K562 (cell line): ENCODE measurements around the gene FAM180B. TPM values are rescaled to one million over a fixed set of nuclear protein-coding genes. Genes with fewer than 3 reads are reported as not detected.

ENCODE experiments used
- BCL6 ChIP-seq: fragments of 250-450 bp; sonication (Bioruptor Pico); IDR thresholded peaks from 2 replicates; pipeline ENCODE4 v1.4.0; 2020
- BRCA1 ChIP-seq, 2 experiments: fragments of 450-650 bp in 1 of 2; sonication (generic) in 1 of 2; formaldehyde crosslinking in 1 of 2; IDR thresholded peaks; 2 replicates each; pipeline versions ENCODE4 v1.5.0 to v1.6.1; 2017 to 2020; ENCODE audit warnings: mild to moderate bottlenecking in 1 of 2, missing genetic modification reagents in 1 of 2
- CUX1 ChIP-seq: fragments of 200-800 bp; sonication (Bioruptor generic); IDR thresholded peaks from 2 replicates; pipeline ENCODE4 v1.6.1; 2016; ENCODE audit warnings: missing genetic modification characterization, missing compliant biosample characterization
- DDX20 ChIP-seq: fragments of 450-650 bp; IDR thresholded peaks from 2 replicates; pipeline ENCODE4 v1.6.1; 2016; ENCODE audit warnings: missing genetic modification characterization, low read depth, mild to moderate bottlenecking, missing compliant biosample characterization, moderate library complexity
- JUNB ChIP-seq: fragments of 450-650 bp; formaldehyde crosslinking; conservative IDR thresholded peaks from 2 replicates; pipeline ENCODE4 v1.4.0; 2020; ENCODE audit warnings: mild to moderate bottlenecking
- MXI1 ChIP-seq: IDR thresholded peaks from 2 replicates; pipeline ENCODE4 v1.6.1; 2011; ENCODE audit warnings: low read depth, mild to moderate bottlenecking, improper control_type of control experiment, low read length
- MYC ChIP-seq, 2 experiments: fragments of 250-450 bp in 1 of 2; sonication (Bioruptor Pico) in 1 of 2; IDR thresholded peaks; 2 replicates each; pipeline versions ENCODE4 v1.5.1 to v1.6.1; 2012 to 2021; ENCODE audit warnings: low read depth in 2 of 2, borderline replicate concordance in 1 of 2, improper control_type of control experiment in 1 of 2, low read length in 1 of 2, mild to moderate bottlenecking in 1 of 2, moderate library complexity in 1 of 2
- NRF1 ChIP-seq, 2 experiments: fragments of 450-650 bp; IDR thresholded peaks in 1 of 2; conservative IDR thresholded peaks in 1 of 2; 2 replicates each; pipeline ENCODE4 v1.6.1; 2014; ENCODE audit warnings: mild to moderate bottlenecking in 2 of 2
- POLR2A ChIP-seq: fragments of 450-650 bp; conservative IDR thresholded peaks from 2 replicates; pipeline ENCODE4 v1.6.1; 2016
- POLR2B ChIP-seq: fragments of 450-650 bp; IDR thresholded peaks from 2 replicates; pipeline ENCODE4 v1.6.1; 2018; ENCODE audit warnings: low read depth; ENCODE audit not compliant: partially characterized antibody
- RAD21 ChIP-seq, 2 experiments: fragments of 250-450 bp in 1 of 2; fragments of 450-650 bp in 1 of 2; sonication (Bioruptor Pico) in 1 of 2; formaldehyde crosslinking in 1 of 2; IDR thresholded peaks in 1 of 2; conservative IDR thresholded peaks in 1 of 2; 2 replicates each; pipeline versions ENCODE4 v1.4.0 to v1.8.0; 2020 to 2022; ENCODE audit warnings: mild to moderate bottlenecking in 2 of 2, moderate library complexity in 1 of 2
- SAFB2 ChIP-seq: fragments of 200-400 bp; formaldehyde crosslinking; IDR thresholded peaks from 2 replicates; pipeline ENCODE4 v1.6.1; 2018; ENCODE audit warnings: borderline replicate concordance, low read length, low read depth, moderate library complexity; ENCODE audit not compliant: severe bottlenecking
- SMC3 ChIP-seq: conservative IDR thresholded peaks from 2 replicates; pipeline ENCODE4 v1.6.1; 2011; ENCODE audit warnings: low read depth, low read length, improper control_type of control experiment; ENCODE audit not compliant: insufficient read depth
- TCF7L2 ChIP-seq: fragments of 150-350 bp; IDR thresholded peaks from 2 replicates; pipeline ENCODE4 v1.6.1; 2016; ENCODE audit warnings: low read depth, mild to moderate bottlenecking, low read length, moderate library complexity
- WHSC1 ChIP-seq: IDR thresholded peaks from one replicate; pipeline ENCODE4 v1.6.1; 2012; ENCODE audit warnings: low read length, control low read depth, inconsistent platforms
- XRCC5 ChIP-seq: fragments of 200-400 bp; formaldehyde crosslinking; IDR thresholded peaks from 2 replicates; pipeline ENCODE4 v1.6.1; 2017; ENCODE audit warnings: low read depth, mild to moderate bottlenecking, low read length
- ZC3H11A ChIP-seq: IDR thresholded peaks from 2 replicates; pipeline ENCODE4 v1.6.1; 2012; ENCODE audit warnings: low read depth, low read length, improper control_type of control experiment
- ZNF232 ChIP-seq: sonication (generic); formaldehyde crosslinking; IDR thresholded peaks from 2 replicates; pipeline ENCODE4 v1.8.0; 2022; ENCODE audit warnings: mild to moderate bottlenecking, missing genetic modification reagents
- ZNF384 ChIP-seq: IDR thresholded peaks from 2 replicates; pipeline ENCODE4 v1.6.1; 2012; ENCODE audit warnings: low read depth, low read length, improper control_type of control experiment
- ZNF668 ChIP-seq: fragments of 250-450 bp; sonication (Bioruptor Pico); IDR thresholded peaks from 2 replicates; pipeline ENCODE4 v1.8.0; 2022; ENCODE audit warnings: mild to moderate bottlenecking, inconsistent platforms
- polyA plus RNA-seq, 8 experiments: library from polyadenylated mRNA; depleted of rRNA in 4 of 8; stranded (reverse) in 5 of 8; unstranded in 3 of 8; fragments of >200 nt; fragmentation: Nextera tagmentation in 2 of 8; fragmentation: Illumina TruSeq in 1 of 8; extraction: Ambion mirVana in 2 of 8; extraction: Trizol in 1 of 8; gene quantifications; 2 replicates each; pipeline versions ENCODE4 v1.2.1 to v1.2.3, GENCODE V29; 2011 to 2014; ENCODE audit warnings: inconsistent platforms in 1 of 8, missing spikeins in 1 of 8
- total RNA-seq, 7 experiments: library from RNA; depleted of rRNA in 6 of 7; stranded (reverse); fragments of >200 nt in 6 of 7; fragmentation: Illumina TruSeq in 2 of 7; extraction: Trizol in 2 of 7; gene quantifications; 2 replicates each; pipeline versions ENCODE4 v1.2.1 to v1.2.3, GENCODE V29; 2011 to 2021; ENCODE audit warnings: low replicate concordance in 1 of 7
- TF ChIP-seq, protein P1 (sequence below), 3 experiments: IDR thresholded peaks in 2 of 3; conservative IDR thresholded peaks in 1 of 3; 2 replicates each; pipeline ENCODE4 v1.5.1; 2011 to 2012; ENCODE audit warnings: low read length in 3 of 3, mild to moderate bottlenecking in 3 of 3, control low read depth in 2 of 3, improper control_type of control experiment in 1 of 3, inconsistent platforms in 1 of 3, low read depth in 1 of 3, mixed read lengths in 1 of 3, moderate library complexity in 1 of 3; ENCODE audit not compliant: insufficient read depth in 2 of 3

The FAM180B gene
- total and polyA plus RNA-seq, 9 of the 15 experiments (the other 6 are each of a cell fraction or from before 2014, with no cell fraction given): 0.05 to 0.14 TPM; not detected in 7

GRCh38 chr11:47616726-47617416 lies 30.4 kb downstream of the FAM180B start (continued):
- TF ChIP-seq WHSC1 (no peak), SAFB2 (no peak), CUX1 (CRISPR knock-in tag) (no peak), MXI1 (no peak), BRCA1 (IDR thresholded peaks at IDR 0.05) (no peak), BRCA1 (CRISPR knock-in tag; IDR thresholded peaks at IDR 0.05) (no peak), MYC (IDR thresholded peaks at IDR 0.05; ENCODE audit: low read depth, low read length) (0 out of 2 replicates have a peak, but pooled peaks have one; percentile 19), MYC (CRISPR knock-in tag; IDR thresholded peaks at IDR 0.05; ENCODE audit: borderline replicate concordance, low read depth) (no peak), ZNF668 (CRISPR knock-in tag) (no peak), BCL6 (CRISPR knock-in tag) (no peak), TCF7L2 (no peak), RAD21 (CRISPR knock-in tag; conservative IDR thresholded peaks at IDR 0.05 in 1 of 2, IDR thresholded peaks at IDR 0.05 in 1 of 2) (peak; percentile 83 to 86), SMC3 (peak; percentile 70), XRCC5 (no peak), POLR2A (peak; percentile 28; the same call in 1 of the 2 replicates), ZNF232 (CRISPR knock-in tag) (no peak), JUNB (CRISPR knock-in tag) (no peak), ZC3H11A (no peak), DDX20 (tag) (no peak), ZNF384 (0 out of 2 replicates have a peak, but pooled peaks have one; percentile 5), NRF1 (conservative IDR thresholded peaks at IDR 0.05 in 1 of 2, IDR thresholded peaks at IDR 0.05 in 1 of 2) (no peak), POLR2B (no peak)
- TF ChIP-seq, protein P1, sequence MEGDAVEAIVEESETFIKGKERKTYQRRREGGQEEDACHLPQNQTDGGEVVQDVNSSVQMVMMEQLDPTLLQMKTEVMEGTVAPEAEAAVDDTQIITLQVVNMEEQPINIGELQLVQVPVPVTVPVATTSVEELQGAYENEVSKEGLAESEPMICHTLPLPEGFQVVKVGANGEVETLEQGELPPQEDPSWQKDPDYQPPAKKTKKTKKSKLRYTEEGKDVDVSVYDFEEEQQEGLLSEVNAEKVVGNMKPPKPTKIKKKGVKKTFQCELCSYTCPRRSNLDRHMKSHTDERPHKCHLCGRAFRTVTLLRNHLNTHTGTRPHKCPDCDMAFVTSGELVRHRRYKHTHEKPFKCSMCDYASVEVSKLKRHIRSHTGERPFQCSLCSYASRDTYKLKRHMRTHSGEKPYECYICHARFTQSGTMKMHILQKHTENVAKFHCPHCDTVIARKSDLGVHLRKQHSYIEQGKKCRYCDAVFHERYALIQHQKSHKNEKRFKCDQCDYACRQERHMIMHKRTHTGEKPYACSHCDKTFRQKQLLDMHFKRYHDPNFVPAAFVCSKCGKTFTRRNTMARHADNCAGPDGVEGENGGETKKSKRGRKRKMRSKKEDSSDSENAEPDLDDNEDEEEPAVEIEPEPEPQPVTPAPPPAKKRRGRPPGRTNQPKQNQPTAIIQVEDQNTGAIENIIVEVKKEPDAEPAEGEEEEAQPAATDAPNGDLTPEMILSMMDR (IDR thresholded peaks at IDR 0.05 in 2 of 3, conservative IDR thresholded peaks at IDR 0.05 in 1 of 3; ENCODE audit: insufficient read depth in 2 of 3, low read depth in 1 of 3, low read length in 3 of 3): peak; percentile 69 to 87 (median 78)
